Activated T-helper 2 cell treated with anti-CD3 and anti-CD28 coated beads, Interferon-gamma antibody, Interleukin-2, Interleukin-4, amounts not matched to agents 10 μg/mL and 5 μg/mL and 100 μg/mL, durations not matched to agents 14 hours and 24 hours and 36 hours (primary cell): ENCODE measurements around the gene DMPK. TPM values are rescaled to one million over a fixed set of nuclear protein-coding genes. Genes with fewer than 3 reads are reported as not detected.
"Not testable (repeated sequence)": the region's sequence is repeated elsewhere in the genome, so short reads cannot be mapped to it uniquely, and the experiment has no call there.

Experiments used
- DNase-seq: peaks from one replicate; pipeline ENCODE4 v3.0.0; 2021; ENCODE audit warnings: low spot score
- H3K27ac Mint-ChIP-seq: one replicate; pipeline ENCODE4 v1.8.0; 2021; ENCODE audit warnings: mixed read lengths
- H3K27me3 Mint-ChIP-seq: one replicate; pipeline ENCODE4 v1.8.0; 2021; ENCODE audit warnings: low read depth, mixed read lengths
- H3K36me3 Mint-ChIP-seq: one replicate; pipeline ENCODE4 v1.8.0; 2021; ENCODE audit warnings: low read depth, mixed read lengths
- H3K4me1 Mint-ChIP-seq: one replicate; pipeline ENCODE4 v1.8.0; 2021; ENCODE audit warnings: low read depth, mixed read lengths
- H3K4me3 Mint-ChIP-seq: one replicate; pipeline ENCODE4 v1.8.0; 2021; ENCODE audit warnings: low read depth, mild to moderate bottlenecking, moderate library complexity, mixed read lengths
- H3K9me3 Mint-ChIP-seq: one replicate; pipeline ENCODE4 v1.8.0; 2021; ENCODE audit warnings: mixed read lengths
- intact Hi-C: fragments of 100-400 bp; cut with micrococcal nuclease; formaldehyde crosslinking; loops from one replicate; pipeline ENCODE4 v1.15.1; 2023
- total RNA-seq: library from RNA; stranded (reverse); gene quantifications from 2 replicates; pipeline ENCODE4 v1.2.3, GENCODE V29; 2022

DMPK gene
- total RNA-seq, 1 donor from 2014 or later = 23.4 TPM

GRCh38 chr19:45757695-45758094 lies 24.6 kb downstream of the DMPK start:
- no peaks in the 10 kb centered on the region for H3K27me3 Mint-ChIP-seq
- intact Hi-C loops = no loop called here

DNA sequence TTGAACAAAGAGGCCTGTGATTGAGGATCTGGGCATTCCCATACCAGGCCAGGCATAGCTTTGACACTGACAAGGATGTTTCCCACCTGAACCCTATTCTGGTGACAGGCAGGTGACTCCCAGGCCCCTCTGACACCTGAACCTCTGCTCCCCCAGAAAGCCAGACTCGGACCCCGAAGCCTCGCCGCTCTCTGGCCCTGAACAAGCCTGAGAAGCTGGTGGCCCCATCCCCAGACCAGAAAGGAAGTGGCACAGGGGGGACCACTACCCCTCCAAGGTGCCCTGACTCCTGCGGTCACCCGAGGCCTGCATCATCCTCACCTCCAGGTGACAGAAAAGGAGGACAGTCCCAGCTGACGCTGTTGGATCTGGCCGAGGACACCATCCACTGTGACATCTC lies 28.0 kb downstream of the DMPK start:
- no peaks in the 10 kb centered on the region for H3K4me1 Mint-ChIP-seq
- intact Hi-C loops = no loop called here
- no peaks in the 10 kb centered on the region for H3K36me3 Mint-ChIP-seq
- DNase-seq = no peak
- no peaks in the 10 kb centered on the region for H3K27me3 Mint-ChIP-seq
- no peak overlapping the region for H3K27ac Mint-ChIP-seq
- H3K9me3 Mint-ChIP-seq = no peaks in the 10 kb centered on the region
- no peak overlapping the region for H3K4me3 Mint-ChIP-seq

More at GRCh38 chr19:45757695-45758094, 24.6 kb downstream of the DMPK start:
- Mint-ChIP-seq H3K4me1 (no peaks in the 10 kb centered on the region), H3K9me3 (no peaks in the 10 kb centered on the region), H3K4me3 (no peak overlapping the region), H3K36me3 (no peaks in the 10 kb centered on the region), H3K27ac (no peak overlapping the region)
- DNase-seq = no peak

DNA sequence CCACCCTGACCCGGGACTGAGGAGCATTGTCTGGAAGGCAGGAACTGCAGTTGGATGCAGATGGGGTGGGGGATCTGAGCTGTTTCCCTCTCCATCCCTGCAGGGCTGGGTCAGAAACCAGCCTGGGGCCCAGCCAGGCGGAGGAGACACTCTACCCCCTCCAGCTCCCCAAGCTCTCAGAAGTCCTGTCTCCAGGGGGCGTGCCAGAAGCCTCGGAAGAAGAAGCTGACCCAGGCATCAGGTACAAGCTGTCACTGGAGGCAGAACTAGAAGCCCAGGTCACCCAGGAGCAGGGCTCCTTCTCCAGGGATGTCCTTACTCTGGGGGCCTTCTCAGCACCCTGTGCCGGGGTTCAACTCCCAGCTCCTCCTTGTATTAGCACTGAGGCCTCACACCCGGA lies 28.7 kb downstream of the DMPK start:
- Mint-ChIP-seq H3K27ac (no peak overlapping the region), H3K4me1 (no peaks in the 10 kb centered on the region), H3K4me3 (no peak overlapping the region), H3K36me3 (no peaks in the 10 kb centered on the region), H3K9me3 (no peaks in the 10 kb centered on the region), H3K27me3 (no peaks in the 10 kb centered on the region)
- intact Hi-C loops = no loop called here
- no peak for DNase-seq

GRCh38 chr19:45752639-45753038 lies 29.7 kb downstream of the DMPK start:
- no peaks in the 10 kb centered on the region for H3K9me3 Mint-ChIP-seq
- H3K27me3 Mint-ChIP-seq = peaks cover under 1% of the 10 kb centered on the region
- no peak overlapping the region for H3K4me3 Mint-ChIP-seq
- no peak for DNase-seq
- intact Hi-C loops = no loop called here
- H3K36me3 Mint-ChIP-seq = no peaks in the 10 kb centered on the region
- no peaks in the 10 kb centered on the region for H3K4me1 Mint-ChIP-seq
- no peak overlapping the region for H3K27ac Mint-ChIP-seq

DNA sequence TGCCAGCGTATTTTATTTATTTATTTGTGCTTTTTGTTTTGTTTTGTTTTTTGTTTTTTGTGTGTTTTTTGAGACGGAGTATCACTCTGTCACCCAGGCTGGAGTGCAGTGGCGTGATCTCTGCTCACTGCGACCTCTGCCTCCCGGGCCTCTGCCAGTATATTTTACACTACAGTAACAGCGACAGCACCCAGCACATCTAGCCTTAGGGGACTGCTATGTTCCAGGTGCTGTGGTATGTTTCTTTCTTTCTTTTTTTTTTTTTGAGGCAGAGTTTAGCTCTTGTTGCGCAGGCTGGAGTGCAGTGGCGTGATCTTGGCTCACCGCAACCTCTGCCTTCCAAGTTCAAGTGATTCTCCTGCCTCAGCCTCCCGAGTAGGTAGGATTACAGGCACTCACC lies 30.8 kb downstream of the DMPK start:
- H3K27ac Mint-ChIP-seq, H3K4me3 Mint-ChIP-seq, H3K27me3 Mint-ChIP-seq, intact Hi-C loops, H3K9me3 Mint-ChIP-seq, DNase-seq, H3K36me3 Mint-ChIP-seq, H3K4me1 Mint-ChIP-seq: not testable (repeated sequence)

DNA sequence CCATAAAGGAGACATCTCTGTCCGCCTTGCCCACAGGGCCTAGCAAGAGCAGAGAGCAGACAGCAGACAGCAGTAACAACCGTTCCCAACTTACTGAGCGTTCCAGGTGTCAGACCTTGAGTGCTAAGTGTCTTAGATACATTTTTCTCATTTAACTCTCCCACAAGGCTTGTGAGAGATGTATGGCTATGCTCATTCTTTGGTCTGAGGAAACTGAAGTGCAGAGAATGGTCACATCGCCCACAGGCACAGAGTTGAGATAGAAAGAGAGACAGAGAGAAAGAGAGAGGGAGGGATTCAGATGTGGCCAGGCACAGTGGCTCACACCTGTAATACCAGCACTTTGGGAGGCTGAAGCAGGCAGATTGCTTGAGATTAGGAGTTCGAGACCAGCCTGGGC lies 34.8 kb downstream of the DMPK start:
- H3K4me3 Mint-ChIP-seq = no peak overlapping the region
- intact Hi-C loops = no loop called here
- peaks cover 12% of the 10 kb centered on the region for H3K27me3 Mint-ChIP-seq
- DNase-seq = no peak
- H3K27ac Mint-ChIP-seq = no peak overlapping the region
- no peaks in the 10 kb centered on the region for H3K36me3 Mint-ChIP-seq
- H3K4me1 Mint-ChIP-seq = no peaks in the 10 kb centered on the region
- H3K9me3 Mint-ChIP-seq = no peaks in the 10 kb centered on the region

- intact Hi-C loops = no loop called here
- Mint-ChIP-seq H3K36me3 (no peaks in the 10 kb centered on the region), H3K9me3 (no peaks in the 10 kb centered on the region), H3K4me3 (no peak overlapping the region), H3K4me1 (no peaks in the 10 kb centered on the region), H3K27ac (no peak overlapping the region), H3K27me3 (peaks cover 12% of the 10 kb centered on the region)
- DNase-seq = no peak
Measured at GRCh38 chr19:45746866-45747265, 35.4 kb downstream of the DMPK start.

GRCh38 chr19:45745606-45746005 lies 36.7 kb downstream of the DMPK start:
- intact Hi-C loops = no loop called here
- H3K27ac Mint-ChIP-seq = no peak overlapping the region
- no peaks in the 10 kb centered on the region for H3K36me3 Mint-ChIP-seq
- DNase-seq = no peak
- peaks cover 12% of the 10 kb centered on the region for H3K27me3 Mint-ChIP-seq
- H3K4me1 Mint-ChIP-seq = no peaks in the 10 kb centered on the region
- H3K4me3 Mint-ChIP-seq = no peak overlapping the region
- H3K9me3 Mint-ChIP-seq = no peaks in the 10 kb centered on the region

DNA sequence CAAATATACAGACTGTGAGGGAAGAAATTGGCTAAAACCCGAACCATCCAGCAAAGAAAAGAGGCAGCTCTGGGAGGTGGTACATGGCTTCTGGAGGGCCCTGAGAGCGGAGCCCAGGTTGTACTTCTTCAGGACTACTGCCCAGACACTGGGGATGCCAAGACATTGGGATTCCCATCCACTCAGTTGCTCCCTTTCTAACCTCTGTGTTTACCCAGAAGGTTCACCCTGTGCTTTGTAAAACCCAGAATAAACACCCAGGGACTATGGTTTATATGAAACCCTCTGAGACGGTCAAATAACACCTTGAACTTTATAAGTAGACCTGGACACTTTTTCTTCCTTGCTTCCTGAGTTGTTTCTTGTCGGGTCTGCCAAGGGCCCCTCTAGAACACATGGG lies 39.3 kb downstream of the DMPK start:
- no peak overlapping the region for H3K4me3 Mint-ChIP-seq
- no peaks in the 10 kb centered on the region for H3K9me3 Mint-ChIP-seq
- H3K27ac Mint-ChIP-seq = no peak overlapping the region
- H3K4me1 Mint-ChIP-seq = no peaks in the 10 kb centered on the region
- H3K36me3 Mint-ChIP-seq = no peaks in the 10 kb centered on the region
- intact Hi-C loops = no loop called here
- no peak for DNase-seq
- H3K27me3 Mint-ChIP-seq = peaks cover 13% of the 10 kb centered on the region

GRCh38 chr19:45739498-45740439 lies 42.5 kb downstream of the DMPK start:
- H3K4me3 Mint-ChIP-seq = no peak overlapping the region
- no peak overlapping the region for H3K27ac Mint-ChIP-seq
- no peak for DNase-seq
- intact Hi-C loops = no loop called here
- H3K9me3 Mint-ChIP-seq = no peaks in the 10 kb centered on the region
- H3K4me1 Mint-ChIP-seq = no peaks in the 10 kb centered on the region
- H3K27me3 Mint-ChIP-seq = peaks cover 5% of the 10 kb centered on the region
- no peaks in the 10 kb centered on the region for H3K36me3 Mint-ChIP-seq

GRCh38 chr19:45733160-45733810 lies 49.0 kb downstream of the DMPK start, which contains the start of gene MEIOSIN:
Gene MEIOSIN, plus strand, starts transcription at chr19:45733439. Its CDS starts 1,938 bp downstream, at chr19:45735377.
- peaks cover 13% of the 10 kb centered on the region for H3K4me1 Mint-ChIP-seq
- H3K27ac Mint-ChIP-seq = no peak within 1 kb of the TSS
- no peak for DNase-seq
- H3K36me3 Mint-ChIP-seq = peaks cover 4% of the 10 kb centered on the region
- intact Hi-C loops = loop anchor here (5.0 kb wide), 1 partner anchor 129 kb away; the partner anchor contains the start of genes FOXA3 and SYMPK
- no peak within 1 kb of the TSS for H3K4me3 Mint-ChIP-seq
- peaks cover 3% of the 10 kb centered on the region for H3K27me3 Mint-ChIP-seq
- H3K9me3 Mint-ChIP-seq = no peaks in the 10 kb centered on the region

- peak within 1 kb of the TSS; percentile 100 for H3K4me3 Mint-ChIP-seq
- peak within 1 kb of the TSS; percentile 92 for H3K27ac Mint-ChIP-seq
- H3K27me3 Mint-ChIP-seq = no peaks in the 10 kb centered on the region
- peaks cover 18% of the 10 kb centered on the region for H3K4me1 Mint-ChIP-seq
- H3K9me3 Mint-ChIP-seq = no peaks in the 10 kb centered on the region
- peaks cover 14% of the 10 kb centered on the region for H3K36me3 Mint-ChIP-seq
- intact Hi-C loops = loop anchor here (1.0 to 5.0 kb wide), 3 partner anchors 13 to 132 kb away; partner anchors contain the start of genes FOXA3, QPCTL and SYMPK
- peak; percentile 93 for DNase-seq
Measured at GRCh38 chr19:45730368-45731288, 51.7 kb downstream of the DMPK start, which contains the start of gene FBXO46. Gene FBXO46, minus strand, starts transcription at chr19:45730896. Its CDS starts 17,401 bp downstream, at chr19:45713495.
